B cell (primary cell): ENCODE data around the gene RPTOR. TPM values are rescaled to one million over a fixed set of nuclear protein-coding genes. Genes with fewer than 3 reads are reported as not detected.

Experiments used
- ATAC-seq: fragments of 200-7000 bp; cut with Tn5 transposase; one replicate; pipeline ENCODE4 v1.10.0; 2021; ENCODE audit warnings: low read depth, mild to moderate bottlenecking, moderate number of reproducible peaks, moderate library complexity
- CTCF ChIA-PET: fragments of 350-600 bp; sonication (Branson Sonifier 250); formaldehyde crosslinking; loops from one replicate; lab custom pipeline; 2021; ENCODE audit warnings: antibody characterized with exemption, inconsistent platforms; lab: Charles Lee
- POLR2A ChIA-PET: fragments of 350-600 bp; sonication (Branson Sonifier 250); formaldehyde crosslinking; loops from one replicate; lab custom pipeline; 2021; ENCODE audit warnings: antibody characterized with exemption; lab: Charles Lee
- DNase-seq: peaks from one replicate; pipeline ENCODE4 v3.0.0; 2013
- H2AFZ ChIP-seq: 2 replicates; pipeline ENCODE4 v1.6.1; 2012; ENCODE audit warnings: mild to moderate bottlenecking, low read depth, low read length; ENCODE audit not compliant: insufficient read depth, poor library complexity, severe bottlenecking
- H3K27ac ChIP-seq, 2 donors: 1 replicate in 1 of 2; 2 replicates in 1 of 2; pipeline ENCODE4 v1.5.1; 2012 to 2013; ENCODE audit warnings: low read length in 2 of 2, mild to moderate bottlenecking in 2 of 2, moderate library complexity in 1 of 2
- H3K27me3 ChIP-seq, 4 experiments: fragments of 200-600 bp in 1 of 4; sonication (generic) in 1 of 4; replicated peaks in 1 of 4; 1 replicate in 2 of 4; 2 replicates in 2 of 4; pipeline versions ENCODE4 v1.6.1 to v1.7.0; 2013 to 2016; ENCODE audit warnings: low read length in 3 of 4, mild to moderate bottlenecking in 2 of 4, mixed read lengths in 1 of 4, moderate library complexity in 1 of 4; ENCODE audit not compliant: insufficient read depth in 4 of 4, control insufficient read depth in 3 of 4; ENCODE audit errors: control extremely low read depth in 1 of 4
- H3K36me3 ChIP-seq, 2 experiments: replicated peaks in 1 of 2; 1 replicate in 1 of 2; 2 replicates in 1 of 2; pipeline versions ENCODE4 v1.6.1 to v1.7.1; 2013; ENCODE audit warnings: low read length in 1 of 2; ENCODE audit not compliant: insufficient read depth in 2 of 2, control insufficient read depth in 1 of 2; ENCODE audit errors: control extremely low read depth in 1 of 2, extremely low read depth in 1 of 2
- H3K4me1 ChIP-seq, 2 donors: fragments of 200-600 bp in 1 of 2; sonication (generic) in 1 of 2; 1 replicate in 1 of 2; 2 replicates in 1 of 2; pipeline versions ENCODE4 v1.5.1 to v1.6.1; 2013 to 2017; ENCODE audit warnings: low read length in 2 of 2; ENCODE audit not compliant: control insufficient read depth in 2 of 2, insufficient read depth in 2 of 2
- H3K4me2 ChIP-seq: replicated peaks from 2 replicates; pipeline ENCODE3; 2012; ENCODE audit warnings: mild to moderate bottlenecking, low read depth, low read length; ENCODE audit not compliant: poor library complexity, severe bottlenecking
- H3K4me3 ChIP-seq, 5 experiments: fragments of 200-600 bp in 1 of 5; sonication (generic) in 1 of 5; 1 replicate in 3 of 5; 2 replicates in 2 of 5; pipeline versions ENCODE4 v1.5.1 to v1.7.0; 2011 to 2016; ENCODE audit warnings: low read length in 4 of 5, mild to moderate bottlenecking in 4 of 5, low read depth in 2 of 5, control low read depth in 1 of 5, moderate library complexity in 1 of 5; ENCODE audit not compliant: insufficient read depth in 1 of 5; ENCODE audit errors: control extremely low read depth in 1 of 5, extremely low read depth in 1 of 5
- H3K79me2 ChIP-seq: fragments of 200-600 bp; sonication (generic); one replicate; pipeline ENCODE4 v1.6.0; 2016; ENCODE audit warnings: low read length; ENCODE audit not compliant: control insufficient read depth, insufficient read depth
- H3K9ac ChIP-seq: fragments of 200-600 bp; sonication (generic); 2 replicates; pipeline ENCODE4 v1.6.1; 2017; ENCODE audit warnings: mild to moderate bottlenecking, low read length, moderate library complexity
- H3K9me3 ChIP-seq, 3 donors: one replicate each; pipeline versions ENCODE4 v1.6.1 to v1.7.1; 2013; ENCODE audit warnings: low read length in 2 of 3; ENCODE audit not compliant: control insufficient read depth in 2 of 3, insufficient read depth in 1 of 3; ENCODE audit errors: control extremely low read depth in 1 of 3
- H4K20me1 ChIP-seq: 2 replicates; pipeline ENCODE4 v1.6.0; 2012; ENCODE audit warnings: mild to moderate bottlenecking, low read length; ENCODE audit not compliant: insufficient read depth, control insufficient read depth, poor library complexity, severe bottlenecking
- H3K27ac Mint-ChIP-seq: one replicate; pipeline ENCODE4 v1.8.0; 2021; ENCODE audit warnings: mixed read lengths
- H3K27me3 Mint-ChIP-seq: one replicate; pipeline ENCODE4 v1.8.0; 2021; ENCODE audit warnings: mixed read lengths
- H3K4me1 Mint-ChIP-seq: one replicate; pipeline ENCODE4 v1.8.0; 2021; ENCODE audit warnings: mixed read lengths
- H3K4me3 Mint-ChIP-seq: one replicate; pipeline ENCODE4 v1.8.0; 2021; ENCODE audit warnings: mixed read lengths
- H3K9me3 Mint-ChIP-seq: one replicate; pipeline ENCODE4 v1.8.0; 2022; ENCODE audit warnings: mixed read lengths; ENCODE audit not compliant: insufficient read depth
- EZH2 ChIP-seq: IDR thresholded peaks from 2 replicates; pipeline ENCODE4 v1.6.1; 2012; ENCODE audit warnings: borderline replicate concordance, low read depth, mild to moderate bottlenecking, moderate library complexity, low read length; ENCODE audit not compliant: insufficient read depth, poor library complexity, severe bottlenecking
- WGBS: methylation state at CpG from one replicate; pipeline ENCODE4 v1.1.5; 2013; ENCODE audit warnings: missing lambda C conversion rate; ENCODE audit not compliant: insufficient coverage; 5-methylcytosine and 5-hydroxymethylcytosine counted together
- intact Hi-C: fragments of 100-400 bp; cut with micrococcal nuclease; formaldehyde crosslinking; loops from one replicate; pipeline ENCODE4 v1.10.0; 2022
- polyA plus RNA-seq: library from polyadenylated mRNA; depleted of rRNA; stranded (reverse); fragments of >200 nt; gene quantifications from 2 replicates; pipeline ENCODE4 v1.2.3, GENCODE V29; 2012
- total RNA-seq, 2 donors: library from RNA; stranded (reverse); fragments of 120-200 nt in 1 of 2; gene quantifications; 1 replicate in 1 of 2; 2 replicates in 1 of 2; pipeline versions ENCODE4 v1.2.3 to v1.2.4, GENCODE V29; 2013 to 2022
- TF ChIP-seq, protein P1 (sequence below): fragments of 200-600 bp; IDR thresholded peaks from one replicate; pipeline ENCODE4 v1.8.0; 2022; ENCODE audit warnings: antibody characterized with exemption, mild to moderate bottlenecking

RPTOR gene
- total and polyA plus RNA-seq, 2 donors (not counting 1 experiment from before 2014, with no cell fraction given), result 13.4 to 58.8 TPM

DNA sequence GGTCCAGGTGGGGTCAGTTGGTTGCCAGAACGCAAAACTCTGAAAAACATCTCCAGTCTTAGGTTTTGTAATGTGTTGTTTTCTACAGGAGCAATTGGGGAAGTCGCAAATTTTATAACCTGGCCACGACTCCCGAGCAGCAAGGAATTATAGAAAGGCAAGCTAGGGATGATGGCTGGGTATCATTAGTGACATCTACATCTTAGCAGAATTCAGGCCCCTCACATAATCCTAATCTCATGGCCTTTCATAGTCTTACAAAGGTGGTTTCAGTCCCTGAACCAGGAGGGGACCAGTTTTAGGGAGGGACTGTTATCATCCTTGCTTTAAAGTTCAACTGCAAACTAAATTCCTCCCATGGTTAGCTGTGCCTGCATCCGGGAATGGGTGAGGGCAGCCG is 117.9 kb downstream of the RPTOR start:
- Histone ChIP-seq H3K27ac (no peak overlapping the region), H4K20me1 (peaks cover 31% of the 10 kb centered on the region), H3K4me3 (no peak overlapping the region), H3K4me1 (peaks cover 13 to 18% of the 10 kb centered on the region in 2 donors), H2AFZ (no peak overlapping the region), H3K27me3 (no peaks in the 10 kb centered on the region), H3K9me3 (peaks cover 0 to 14% (median under 1%) of the 10 kb centered on the region in 3 donors), H3K9ac (no peak overlapping the region), H3K4me2 (no peak overlapping the region), H3K36me3 (no peaks in the 10 kb centered on the region), H3K79me2 (peaks cover 73% of the 10 kb centered on the region)
- Mint-ChIP-seq H3K4me3 (no peak overlapping the region), H3K27me3 (no peaks in the 10 kb centered on the region), H3K27ac (no peak overlapping the region), H3K9me3 (no peaks in the 10 kb centered on the region), H3K4me1 (peaks cover 29% of the 10 kb centered on the region)
- DNase-seq (no peak), ATAC-seq (no peak)
- ChIA-PET CTCF (no interaction called here), POLR2A (no interaction called here)
- TF ChIP-seq, protein P1, sequence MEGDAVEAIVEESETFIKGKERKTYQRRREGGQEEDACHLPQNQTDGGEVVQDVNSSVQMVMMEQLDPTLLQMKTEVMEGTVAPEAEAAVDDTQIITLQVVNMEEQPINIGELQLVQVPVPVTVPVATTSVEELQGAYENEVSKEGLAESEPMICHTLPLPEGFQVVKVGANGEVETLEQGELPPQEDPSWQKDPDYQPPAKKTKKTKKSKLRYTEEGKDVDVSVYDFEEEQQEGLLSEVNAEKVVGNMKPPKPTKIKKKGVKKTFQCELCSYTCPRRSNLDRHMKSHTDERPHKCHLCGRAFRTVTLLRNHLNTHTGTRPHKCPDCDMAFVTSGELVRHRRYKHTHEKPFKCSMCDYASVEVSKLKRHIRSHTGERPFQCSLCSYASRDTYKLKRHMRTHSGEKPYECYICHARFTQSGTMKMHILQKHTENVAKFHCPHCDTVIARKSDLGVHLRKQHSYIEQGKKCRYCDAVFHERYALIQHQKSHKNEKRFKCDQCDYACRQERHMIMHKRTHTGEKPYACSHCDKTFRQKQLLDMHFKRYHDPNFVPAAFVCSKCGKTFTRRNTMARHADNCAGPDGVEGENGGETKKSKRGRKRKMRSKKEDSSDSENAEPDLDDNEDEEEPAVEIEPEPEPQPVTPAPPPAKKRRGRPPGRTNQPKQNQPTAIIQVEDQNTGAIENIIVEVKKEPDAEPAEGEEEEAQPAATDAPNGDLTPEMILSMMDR, result no peak
- no peak for TF ChIP-seq EZH2
- WGBS, result 100% methylated on average over 1 of the region's 6 CpGs
- intact Hi-C loops, result no loop called here

DNA sequence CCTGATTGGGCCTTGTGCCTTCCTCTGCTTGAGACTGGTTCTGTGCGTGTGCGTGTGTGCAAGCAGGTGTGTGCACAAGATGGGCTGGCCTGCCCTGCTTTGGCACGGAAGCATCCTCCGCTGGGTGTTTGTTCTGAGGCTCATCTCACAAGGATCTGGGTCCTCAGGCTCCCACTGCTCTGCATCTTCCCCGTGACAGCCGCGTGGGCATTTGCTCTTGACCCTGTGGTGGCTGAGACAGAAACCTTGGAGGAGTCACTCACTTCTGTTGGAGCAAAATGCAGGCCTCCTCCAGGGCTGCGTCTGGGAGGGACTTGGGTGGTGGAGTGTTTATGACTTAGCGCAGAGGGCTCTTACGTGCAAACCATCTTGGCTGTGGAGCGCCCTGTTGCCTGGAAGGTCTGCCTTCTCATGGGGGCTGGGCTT is 119.2 kb downstream of the RPTOR start:
- Histone ChIP-seq H3K4me2 (no peak overlapping the region), H3K9me3 (peaks cover 0 to 13% (median 0%) of the 10 kb centered on the region in 3 donors), H3K4me1 (peaks cover 18 to 19% of the 10 kb centered on the region in 2 donors), H3K27ac (no peak overlapping the region), H3K36me3 (no peaks in the 10 kb centered on the region), H2AFZ (no peak overlapping the region), H4K20me1 (peaks cover 43% of the 10 kb centered on the region), H3K27me3 (no peaks in the 10 kb centered on the region), H3K79me2 (peaks cover 73% of the 10 kb centered on the region), H3K9ac (no peak overlapping the region), H3K4me3 (no peak overlapping the region)
- peaks cover 34% of the 10 kb centered on the region for H3K4me1 Mint-ChIP-seq
- CTCF ChIA-PET, result no interaction called here
- POLR2A ChIA-PET, result no interaction called here
- ATAC-seq, result no peak
- no peak for DNase-seq
- no peak overlapping the region for H3K27ac Mint-ChIP-seq
- H3K9me3 Mint-ChIP-seq, result no peaks in the 10 kb centered on the region
- no peak for TF ChIP-seq EZH2
- TF ChIP-seq, protein P1, result no peak
- WGBS, result 97% methylated on average over 9 of the region's 11 CpGs
- intact Hi-C loops, result no loop called here
- no peak overlapping the region for H3K4me3 Mint-ChIP-seq
- no peaks in the 10 kb centered on the region for H3K27me3 Mint-ChIP-seq
